Melanocyte of skin (primary cell): Measurements from ENCODE around the gene ABCA1. TPM values are rescaled to one million over a fixed set of nuclear protein-coding genes. Genes with fewer than 3 reads are reported as not detected.

ENCODE experiments used
- total RNA-seq, 2 donors: library from RNA; depleted of rRNA; stranded (reverse); fragments of >200 nt; gene quantifications; 2 replicates each; pipeline ENCODE4 v1.2.3, GENCODE V29; 2012

Gene ABCA1, protein sequence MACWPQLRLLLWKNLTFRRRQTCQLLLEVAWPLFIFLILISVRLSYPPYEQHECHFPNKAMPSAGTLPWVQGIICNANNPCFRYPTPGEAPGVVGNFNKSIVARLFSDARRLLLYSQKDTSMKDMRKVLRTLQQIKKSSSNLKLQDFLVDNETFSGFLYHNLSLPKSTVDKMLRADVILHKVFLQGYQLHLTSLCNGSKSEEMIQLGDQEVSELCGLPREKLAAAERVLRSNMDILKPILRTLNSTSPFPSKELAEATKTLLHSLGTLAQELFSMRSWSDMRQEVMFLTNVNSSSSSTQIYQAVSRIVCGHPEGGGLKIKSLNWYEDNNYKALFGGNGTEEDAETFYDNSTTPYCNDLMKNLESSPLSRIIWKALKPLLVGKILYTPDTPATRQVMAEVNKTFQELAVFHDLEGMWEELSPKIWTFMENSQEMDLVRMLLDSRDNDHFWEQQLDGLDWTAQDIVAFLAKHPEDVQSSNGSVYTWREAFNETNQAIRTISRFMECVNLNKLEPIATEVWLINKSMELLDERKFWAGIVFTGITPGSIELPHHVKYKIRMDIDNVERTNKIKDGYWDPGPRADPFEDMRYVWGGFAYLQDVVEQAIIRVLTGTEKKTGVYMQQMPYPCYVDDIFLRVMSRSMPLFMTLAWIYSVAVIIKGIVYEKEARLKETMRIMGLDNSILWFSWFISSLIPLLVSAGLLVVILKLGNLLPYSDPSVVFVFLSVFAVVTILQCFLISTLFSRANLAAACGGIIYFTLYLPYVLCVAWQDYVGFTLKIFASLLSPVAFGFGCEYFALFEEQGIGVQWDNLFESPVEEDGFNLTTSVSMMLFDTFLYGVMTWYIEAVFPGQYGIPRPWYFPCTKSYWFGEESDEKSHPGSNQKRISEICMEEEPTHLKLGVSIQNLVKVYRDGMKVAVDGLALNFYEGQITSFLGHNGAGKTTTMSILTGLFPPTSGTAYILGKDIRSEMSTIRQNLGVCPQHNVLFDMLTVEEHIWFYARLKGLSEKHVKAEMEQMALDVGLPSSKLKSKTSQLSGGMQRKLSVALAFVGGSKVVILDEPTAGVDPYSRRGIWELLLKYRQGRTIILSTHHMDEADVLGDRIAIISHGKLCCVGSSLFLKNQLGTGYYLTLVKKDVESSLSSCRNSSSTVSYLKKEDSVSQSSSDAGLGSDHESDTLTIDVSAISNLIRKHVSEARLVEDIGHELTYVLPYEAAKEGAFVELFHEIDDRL (N-terminal part only)
- total RNA-seq = 10 to 100 TPM; 25.1 to 50.3 TPM

DNA sequence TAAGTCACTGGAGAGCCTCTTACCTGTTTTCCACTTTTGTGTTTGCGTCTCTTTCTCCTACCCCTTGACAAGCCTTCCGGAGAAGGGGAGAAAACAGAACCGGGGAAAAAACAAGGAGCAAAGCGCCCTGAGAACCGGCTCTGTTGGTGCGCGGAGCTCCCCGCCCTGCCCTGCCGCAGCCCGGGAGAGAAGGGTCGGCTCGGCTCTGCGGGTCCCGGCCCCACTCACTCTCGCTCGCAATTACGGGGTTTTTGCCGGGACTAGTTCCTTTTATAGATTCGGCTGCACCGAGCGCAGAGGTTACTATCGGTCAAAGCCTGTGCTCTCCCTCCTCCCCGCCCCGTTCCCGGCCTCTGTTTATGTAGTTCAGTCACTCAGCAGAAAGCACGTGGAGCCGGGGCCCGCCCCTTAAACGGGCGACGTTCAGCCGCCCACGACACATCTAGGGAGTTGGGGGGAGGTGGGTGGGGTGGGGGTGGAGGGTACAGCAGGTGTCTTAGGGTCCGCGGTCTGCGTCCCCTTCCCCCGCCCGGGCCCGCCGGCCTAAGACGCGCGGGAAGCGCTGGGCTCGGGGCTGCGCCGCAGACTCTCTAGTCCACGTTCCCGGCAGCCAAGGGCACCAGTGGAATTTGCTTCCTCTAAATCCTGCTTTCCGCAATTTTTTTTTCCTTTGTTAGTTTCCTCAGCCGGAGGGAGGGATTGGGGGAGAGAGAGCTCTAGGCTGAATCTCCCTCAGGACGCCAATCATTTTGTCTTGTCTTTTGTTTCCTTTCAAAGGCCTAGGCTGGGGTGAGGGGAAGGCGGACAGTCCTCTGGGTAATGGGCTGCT is at the start of gene ABCA1:
ABCA1 (minus strand) TSS at position 244 of the 829 bp plus-strand sequence. CDS start 24,476 bp downstream, outside the sequence.

DNA sequence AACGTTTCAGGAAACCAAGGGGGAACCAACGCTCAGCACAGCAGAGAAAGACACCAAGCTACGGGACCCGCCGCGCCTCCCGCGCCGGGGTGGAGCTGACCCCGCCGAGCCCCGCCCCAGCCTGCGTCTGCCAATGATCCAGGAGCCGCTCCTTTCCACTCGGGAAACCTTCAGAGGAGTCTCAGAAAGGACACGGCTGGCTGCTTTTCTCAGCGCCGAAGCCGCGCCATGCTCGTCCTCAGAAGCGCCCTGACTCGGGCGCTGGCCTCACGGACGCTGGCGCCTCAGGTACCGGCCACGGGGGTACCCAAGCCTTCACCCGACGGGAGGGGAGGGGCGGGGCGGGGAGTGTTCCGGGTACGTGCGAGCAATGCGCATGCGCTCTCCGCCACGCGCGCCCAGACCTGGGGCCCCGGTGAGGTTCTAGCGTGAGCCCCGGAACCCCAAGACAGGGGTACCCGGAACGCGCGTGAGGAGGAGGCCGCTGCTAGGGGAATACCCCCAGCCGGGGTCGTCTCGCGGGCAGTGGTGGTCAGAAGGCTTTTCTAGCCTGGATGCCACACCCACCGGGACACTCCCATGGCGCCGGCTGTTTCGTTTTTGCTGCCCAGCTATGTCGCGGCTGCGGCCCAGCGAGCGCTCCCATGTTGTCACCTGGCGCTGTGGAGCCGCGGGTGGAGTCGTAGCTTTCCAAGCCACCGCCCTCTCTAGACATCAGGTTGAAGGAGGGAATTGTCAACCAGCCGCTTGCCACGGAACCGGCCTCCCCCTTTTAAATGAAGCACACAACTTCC is 180.2 kb downstream of the ABCA1 start, which contains the start of gene NIPSNAP3A:
NIPSNAP3A (plus strand) TSS at position 119 of the 794 bp plus-strand sequence; CDS start at position 229, 110 bp downstream.

Other genes starting within 250 kb of the ABCA1 start
- gene OR13D1, start 233.6 kb downstream of the ABCA1 start, total RNA-seq = not detected
- gene NIPSNAP3A, start 180.5 kb downstream of the ABCA1 start, total RNA-seq = 10 to 100 TPM; 26.2 to 31.0 TPM
- 1 to 10 TPM in 1 of 2 donors, under 1 TPM in 1; 0.67 to 1.0 TPM for gene NIPSNAP3B, start 164.0 kb downstream of the ABCA1 start, total RNA-seq